HCT116 (cell line): ENCODE results near the gene VPS35. TPM values are rescaled to one million over a fixed set of nuclear protein-coding genes. Genes with fewer than 3 reads are reported as not detected.

Experiments
- ATAC-seq: fragments of 200-7000 bp; cut with Tn5 transposase; 2 replicates; pipeline ENCODE4 v1.9.1; 2020; ENCODE audit warnings: mild to moderate bottlenecking, moderate library complexity
- BruUV-seq: library from RNA; stranded (reverse); fragments of 400-500 nt; replicated peaks from 2 replicates; lab custom pipeline; 2021; lab: Mats Ljungman, UMichigan
- CTCF ChIA-PET: fragments of 300-600 bp; sonication (Branson Sonifier 250); formaldehyde crosslinking; loops from one replicate; lab custom pipeline; 2021; ENCODE audit warnings: antibody characterized with exemption; lab: Charles Lee
- POLR2A ChIA-PET: fragments of 300-600, 350-600 bp; sonication (Branson Sonifier 250); formaldehyde crosslinking; loops from one replicate; lab custom pipeline; 2021; ENCODE audit warnings: antibody characterized with exemption; lab: Charles Lee
- RAD21 ChIA-PET, 2 experiments: fragments of 300-600 bp; sonication (Branson Sonifier 250); formaldehyde crosslinking; loops; one replicate each; lab custom pipeline; 2023; ENCODE audit warnings: low total read pairs in 2 of 2; ENCODE audit not compliant: uncharacterized antibody in 2 of 2, unreplicated experiment in 2 of 2, low non-redundant PET in 1 of 2; lab: Charles Lee
- DNase-seq: peaks from one replicate; pipeline ENCODE4 v3.0.0-alpha.2; 2010; ENCODE audit warnings: low read depth, low spot score
- H2AFZ ChIP-seq: fragments of 200-600 bp; shearing (Covaris generic), sonication (generic); 2 replicates; pipeline ENCODE4 v1.6.1; 2017; ENCODE audit warnings: low read depth, mixed run types, mixed read lengths, antibody characterized with exemption, low read length; ENCODE audit not compliant: poor library complexity, severe bottlenecking
- H3K27ac ChIP-seq: 2 replicates; pipeline ENCODE4 v1.5.1; 2012; ENCODE audit warnings: low read depth, low read length
- H3K27me3 ChIP-seq: fragments of 200-600 bp; sonication (generic); 2 replicates; pipeline ENCODE4 v1.6.1; 2016; ENCODE audit warnings: mixed run types, low read length, mixed read lengths; ENCODE audit not compliant: insufficient read depth
- H3K36me3 ChIP-seq, 2 experiments: fragments of 200-500 bp in 1 of 2; fragments of 200-600 bp in 1 of 2; sonication (Bioruptor generic) in 1 of 2; sonication (generic) in 1 of 2; 2 replicates each; pipeline versions ENCODE4 v1.5.1 to v1.6.1; 2014 to 2016; ENCODE audit warnings: low read length in 2 of 2, inconsistent platforms in 1 of 2, mixed read lengths in 1 of 2, mixed run types in 1 of 2; ENCODE audit not compliant: insufficient read depth in 2 of 2, control insufficient read depth in 1 of 2
- H3K4me1 ChIP-seq, 2 experiments: fragments of 200-600 bp in 1 of 2; sonication (generic) in 1 of 2; 2 replicates each; pipeline versions ENCODE4 v1.5.1 to v1.6.1; 2012 to 2017; ENCODE audit warnings: low read length in 2 of 2, inconsistent platforms in 1 of 2, mild to moderate bottlenecking in 1 of 2, mixed read lengths in 1 of 2, mixed run types in 1 of 2, moderate library complexity in 1 of 2; ENCODE audit not compliant: insufficient read depth in 2 of 2, control insufficient read depth in 1 of 2
- H3K4me2 ChIP-seq: fragments of 200-600 bp; sonication (generic); 2 replicates; pipeline ENCODE4 v1.6.1; 2017; ENCODE audit warnings: mixed run types, low read length, mixed read lengths
- H3K4me3 ChIP-seq, 2 experiments: fragments of 200-600 bp in 1 of 2; sonication (generic) in 1 of 2; replicated peaks in 1 of 2; 2 replicates each; pipeline ENCODE4 v1.5.1; 2011 to 2016; ENCODE audit warnings: low read length in 2 of 2, control low read depth in 1 of 2, low read depth in 1 of 2, mild to moderate bottlenecking in 1 of 2, mixed read lengths in 1 of 2, mixed run types in 1 of 2
- H3K79me2 ChIP-seq: fragments of 200-600 bp; sonication (generic); 2 replicates; pipeline ENCODE4 v1.6.1; 2017; ENCODE audit warnings: mild to moderate bottlenecking, mixed run types, low read length, moderate library complexity, mixed read lengths; ENCODE audit not compliant: insufficient read depth
- H3K9ac ChIP-seq: fragments of 200-600 bp; sonication (generic); 2 replicates; pipeline ENCODE4 v1.6.1; 2016; ENCODE audit warnings: low read length, mixed read lengths
- H3K9me2 ChIP-seq: fragments of 200-600 bp; sonication (generic), shearing (Covaris generic); 2 replicates; pipeline ENCODE4 v1.6.1; 2017; ENCODE audit warnings: mixed run types, mild to moderate bottlenecking, moderate library complexity; ENCODE audit not compliant: insufficient read depth
- H3K9me3 ChIP-seq, 2 experiments: fragments of 200-500 bp in 1 of 2; fragments of 200-600 bp in 1 of 2; sonication (Bioruptor generic) in 1 of 2; sonication (generic) in 1 of 2; 2 replicates each; pipeline ENCODE4 v1.6.1; 2014 to 2017; ENCODE audit warnings: low read length in 2 of 2, mixed read lengths in 2 of 2, inconsistent platforms in 1 of 2, low read depth in 1 of 2, mild to moderate bottlenecking in 1 of 2, mixed run types in 1 of 2, moderate library complexity in 1 of 2; ENCODE audit not compliant: control insufficient read depth in 1 of 2, insufficient read depth in 1 of 2
- H4K20me1 ChIP-seq: fragments of 200-600 bp; sonication (generic), shearing (Covaris generic); 2 replicates; pipeline ENCODE4 v1.6.1; 2017; ENCODE audit warnings: mixed run types, mild to moderate bottlenecking, moderate library complexity; ENCODE audit not compliant: insufficient read depth
- EGR1 ChIP-seq: IDR thresholded peaks from 2 replicates; pipeline ENCODE4 v1.6.1; 2012; ENCODE audit warnings: low read depth
- ELF1 ChIP-seq: IDR thresholded peaks from 2 replicates; pipeline ENCODE4 v1.6.1; 2012; ENCODE audit warnings: low read depth, borderline replicate concordance
- EZH2 ChIP-seq: fragments of 200-600 bp; sonication (generic); IDR thresholded peaks from 2 replicates; pipeline ENCODE4 v1.6.1; 2017; ENCODE audit warnings: antibody characterized with exemption, mixed run types
- FOSL1 ChIP-seq: IDR thresholded peaks from 2 replicates; pipeline ENCODE4 v1.6.1; 2012; ENCODE audit warnings: low read depth
- JUND ChIP-seq: IDR thresholded peaks from 2 replicates; pipeline ENCODE4 v1.6.1; 2012
- POLR2A ChIP-seq: IDR thresholded peaks from 2 replicates; pipeline ENCODE4 v1.7.0; 2011; ENCODE audit warnings: borderline replicate concordance; ENCODE audit not compliant: insufficient read depth, insufficient read length; ENCODE audit errors: extremely low read depth
- POLR2AphosphoS5 ChIP-seq: IDR thresholded peaks from 2 replicates; pipeline ENCODE4 v1.6.1; 2011; ENCODE audit warnings: mild to moderate bottlenecking, low read depth, low read length, moderate library complexity
- RAD21 ChIP-seq: IDR thresholded peaks from 2 replicates; pipeline ENCODE4 v1.6.1; 2012; ENCODE audit warnings: low read depth, mild to moderate bottlenecking
- SIN3A ChIP-seq: IDR thresholded peaks from 2 replicates; pipeline ENCODE4 v1.6.1; 2012; ENCODE audit warnings: low read depth
- TCF7L2 ChIP-seq: IDR thresholded peaks from 2 replicates; pipeline ENCODE4 v1.7.0; 2011; ENCODE audit warnings: borderline replicate concordance, inconsistent platforms; ENCODE audit not compliant: insufficient read depth, insufficient read length; ENCODE audit errors: extremely low read depth
- YY1 ChIP-seq: IDR thresholded peaks from 2 replicates; pipeline ENCODE4 v1.6.1; 2011; ENCODE audit warnings: low read length, low read depth, moderate library complexity, mild to moderate bottlenecking; ENCODE audit not compliant: insufficient replicate concordance; ENCODE audit errors: extremely low read depth
- ZFX ChIP-seq: fragments of 450-650 bp; IDR thresholded peaks from 2 replicates; pipeline ENCODE4 v1.6.1; 2017
- ZNF274 ChIP-seq: fragments of 200-500 bp; sonication (Bioruptor generic); IDR thresholded peaks from 2 replicates; pipeline ENCODE4 v1.6.1; 2014; ENCODE audit warnings: mild to moderate bottlenecking, low read depth, low read length, inconsistent platforms
- intact Hi-C: fragments of 100-400 bp; cut with micrococcal nuclease; formaldehyde crosslinking; loops from 2 replicates; pipeline ENCODE4 v1.10.0; 2022
- total RNA-seq: library from RNA; stranded (reverse); gene quantifications from one replicate; pipeline ENCODE4 v1.2.1, GENCODE V29; 2021; ENCODE audit not compliant: unreplicated experiment
- TF ChIP-seq, protein P1 (sequence below), 3 experiments: fragments of 200-600 bp in 1 of 3; sonication (generic) in 1 of 3; IDR thresholded peaks in 2 of 3; conservative IDR thresholded peaks in 1 of 3; 2 replicates each; pipeline ENCODE4 v1.5.1; 2012 to 2017; ENCODE audit warnings: low read depth in 2 of 3, low read length in 2 of 3, antibody characterized with exemption in 1 of 3, borderline replicate concordance in 1 of 3, control low read depth in 1 of 3, mild to moderate bottlenecking in 1 of 3, mixed read lengths in 1 of 3, mixed run types in 1 of 3, moderate library complexity in 1 of 3; ENCODE audit not compliant: insufficient read depth in 1 of 3
- TF ChIP-seq, protein P2 (sequence below): IDR thresholded peaks from 2 replicates; pipeline ENCODE4 v1.6.1; 2012; ENCODE audit warnings: low read depth
- TF ChIP-seq, protein P3 (sequence below): IDR thresholded peaks from 2 replicates; pipeline ENCODE4 v1.6.1; 2012
- TF ChIP-seq, protein P4 (sequence below): IDR thresholded peaks from 2 replicates; pipeline ENCODE4 v1.6.1; 2011; ENCODE audit warnings: mild to moderate bottlenecking, low read length, moderate library complexity; ENCODE audit not compliant: insufficient replicate concordance; ENCODE audit errors: extremely low read depth

Gene VPS35
- total RNA-seq, 1 experiment from 2014 or later: 115 TPM

DNA sequence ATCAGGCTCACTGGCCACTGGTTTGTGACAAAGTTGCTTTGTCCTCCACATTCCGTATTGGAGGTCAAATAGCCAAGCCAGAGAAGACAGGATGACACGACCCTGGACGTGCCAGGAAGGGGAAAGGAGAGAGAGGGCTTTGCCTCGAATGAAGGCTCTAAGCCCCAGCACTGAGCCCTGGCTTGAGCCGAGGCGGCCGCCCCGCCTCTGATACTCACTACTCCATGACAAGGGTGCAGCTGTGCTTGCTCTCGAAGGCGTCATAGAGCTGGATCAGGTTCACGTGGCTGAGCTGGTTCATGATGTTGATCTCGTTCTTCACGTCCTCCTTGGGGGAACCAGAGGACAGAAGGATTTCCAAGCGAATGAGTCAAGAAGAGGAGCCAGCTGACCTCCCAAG, 39.8 kb upstream of the VPS35 start:
- H3K4me2 ChIP-seq: no peak overlapping the region
- no peak for DNase-seq
- no peaks in the 10 kb centered on the region for H3K9me3 ChIP-seq
- TF ChIP-seq, protein P1, sequence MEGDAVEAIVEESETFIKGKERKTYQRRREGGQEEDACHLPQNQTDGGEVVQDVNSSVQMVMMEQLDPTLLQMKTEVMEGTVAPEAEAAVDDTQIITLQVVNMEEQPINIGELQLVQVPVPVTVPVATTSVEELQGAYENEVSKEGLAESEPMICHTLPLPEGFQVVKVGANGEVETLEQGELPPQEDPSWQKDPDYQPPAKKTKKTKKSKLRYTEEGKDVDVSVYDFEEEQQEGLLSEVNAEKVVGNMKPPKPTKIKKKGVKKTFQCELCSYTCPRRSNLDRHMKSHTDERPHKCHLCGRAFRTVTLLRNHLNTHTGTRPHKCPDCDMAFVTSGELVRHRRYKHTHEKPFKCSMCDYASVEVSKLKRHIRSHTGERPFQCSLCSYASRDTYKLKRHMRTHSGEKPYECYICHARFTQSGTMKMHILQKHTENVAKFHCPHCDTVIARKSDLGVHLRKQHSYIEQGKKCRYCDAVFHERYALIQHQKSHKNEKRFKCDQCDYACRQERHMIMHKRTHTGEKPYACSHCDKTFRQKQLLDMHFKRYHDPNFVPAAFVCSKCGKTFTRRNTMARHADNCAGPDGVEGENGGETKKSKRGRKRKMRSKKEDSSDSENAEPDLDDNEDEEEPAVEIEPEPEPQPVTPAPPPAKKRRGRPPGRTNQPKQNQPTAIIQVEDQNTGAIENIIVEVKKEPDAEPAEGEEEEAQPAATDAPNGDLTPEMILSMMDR (IDR thresholded peaks at IDR 0.05 in 2 of 3, conservative IDR thresholded peaks at IDR 0.05 in 1 of 3; ENCODE audit: borderline replicate concordance in 1 of 3, insufficient read depth in 1 of 3, low read depth in 2 of 3, low read length in 2 of 3): no peak
- TF ChIP-seq POLR2AphosphoS5: no peak
- no peak for TF ChIP-seq ZFX
- TF ChIP-seq, protein P2, sequence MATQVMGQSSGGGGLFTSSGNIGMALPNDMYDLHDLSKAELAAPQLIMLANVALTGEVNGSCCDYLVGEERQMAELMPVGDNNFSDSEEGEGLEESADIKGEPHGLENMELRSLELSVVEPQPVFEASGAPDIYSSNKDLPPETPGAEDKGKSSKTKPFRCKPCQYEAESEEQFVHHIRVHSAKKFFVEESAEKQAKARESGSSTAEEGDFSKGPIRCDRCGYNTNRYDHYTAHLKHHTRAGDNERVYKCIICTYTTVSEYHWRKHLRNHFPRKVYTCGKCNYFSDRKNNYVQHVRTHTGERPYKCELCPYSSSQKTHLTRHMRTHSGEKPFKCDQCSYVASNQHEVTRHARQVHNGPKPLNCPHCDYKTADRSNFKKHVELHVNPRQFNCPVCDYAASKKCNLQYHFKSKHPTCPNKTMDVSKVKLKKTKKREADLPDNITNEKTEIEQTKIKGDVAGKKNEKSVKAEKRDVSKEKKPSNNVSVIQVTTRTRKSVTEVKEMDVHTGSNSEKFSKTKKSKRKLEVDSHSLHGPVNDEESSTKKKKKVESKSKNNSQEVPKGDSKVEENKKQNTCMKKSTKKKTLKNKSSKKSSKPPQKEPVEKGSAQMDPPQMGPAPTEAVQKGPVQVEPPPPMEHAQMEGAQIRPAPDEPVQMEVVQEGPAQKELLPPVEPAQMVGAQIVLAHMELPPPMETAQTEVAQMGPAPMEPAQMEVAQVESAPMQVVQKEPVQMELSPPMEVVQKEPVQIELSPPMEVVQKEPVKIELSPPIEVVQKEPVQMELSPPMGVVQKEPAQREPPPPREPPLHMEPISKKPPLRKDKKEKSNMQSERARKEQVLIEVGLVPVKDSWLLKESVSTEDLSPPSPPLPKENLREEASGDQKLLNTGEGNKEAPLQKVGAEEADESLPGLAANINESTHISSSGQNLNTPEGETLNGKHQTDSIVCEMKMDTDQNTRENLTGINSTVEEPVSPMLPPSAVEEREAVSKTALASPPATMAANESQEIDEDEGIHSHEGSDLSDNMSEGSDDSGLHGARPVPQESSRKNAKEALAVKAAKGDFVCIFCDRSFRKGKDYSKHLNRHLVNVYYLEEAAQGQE: no peak
- TF ChIP-seq SIN3A: no peak
- TF ChIP-seq EGR1: no peak
- no peak for TF ChIP-seq YY1
- TF ChIP-seq ELF1: no peak
- TF ChIP-seq EZH2: no peak
- no peak for TF ChIP-seq RAD21
- TF ChIP-seq, protein P3, sequence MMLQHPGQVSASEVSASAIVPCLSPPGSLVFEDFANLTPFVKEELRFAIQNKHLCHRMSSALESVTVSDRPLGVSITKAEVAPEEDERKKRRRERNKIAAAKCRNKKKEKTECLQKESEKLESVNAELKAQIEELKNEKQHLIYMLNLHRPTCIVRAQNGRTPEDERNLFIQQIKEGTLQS: no peak
- TF ChIP-seq ZNF274: no peak
- TF ChIP-seq JUND: no peak
- TF ChIP-seq POLR2A: no peak
- TF ChIP-seq TCF7L2: no peak
- TF ChIP-seq, protein P4, sequence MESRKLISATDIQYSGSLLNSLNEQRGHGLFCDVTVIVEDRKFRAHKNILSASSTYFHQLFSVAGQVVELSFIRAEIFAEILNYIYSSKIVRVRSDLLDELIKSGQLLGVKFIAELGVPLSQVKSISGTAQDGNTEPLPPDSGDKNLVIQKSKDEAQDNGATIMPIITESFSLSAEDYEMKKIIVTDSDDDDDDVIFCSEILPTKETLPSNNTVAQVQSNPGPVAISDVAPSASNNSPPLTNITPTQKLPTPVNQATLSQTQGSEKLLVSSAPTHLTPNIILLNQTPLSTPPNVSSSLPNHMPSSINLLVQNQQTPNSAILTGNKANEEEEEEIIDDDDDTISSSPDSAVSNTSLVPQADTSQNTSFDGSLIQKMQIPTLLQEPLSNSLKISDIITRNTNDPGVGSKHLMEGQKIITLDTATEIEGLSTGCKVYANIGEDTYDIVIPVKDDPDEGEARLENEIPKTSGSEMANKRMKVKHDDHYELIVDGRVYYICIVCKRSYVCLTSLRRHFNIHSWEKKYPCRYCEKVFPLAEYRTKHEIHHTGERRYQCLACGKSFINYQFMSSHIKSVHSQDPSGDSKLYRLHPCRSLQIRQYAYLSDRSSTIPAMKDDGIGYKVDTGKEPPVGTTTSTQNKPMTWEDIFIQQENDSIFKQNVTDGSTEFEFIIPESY: no peak
- TF ChIP-seq FOSL1: no peak
- intact Hi-C loops: no loop called here
- ChIA-PET RAD21 (no interaction called here), POLR2A (no interaction called here), CTCF (no interaction called here)
- H3K9ac ChIP-seq: no peak overlapping the region
- H3K4me1 ChIP-seq: no peaks in the 10 kb centered on the region
- BruUV-seq: no TSS peak
- H3K9me2 ChIP-seq: no peaks in the 10 kb centered on the region
- H3K36me3 ChIP-seq: no peaks in the 10 kb centered on the region
- ATAC-seq: no peak
- H3K4me3 ChIP-seq: no peak overlapping the region
- no peaks in the 10 kb centered on the region for H3K79me2 ChIP-seq
- no peaks in the 10 kb centered on the region for H3K27me3 ChIP-seq
- H2AFZ ChIP-seq: no peak overlapping the region
- no peaks in the 10 kb centered on the region for H4K20me1 ChIP-seq
- no peak overlapping the region for H3K27ac ChIP-seq
